GM12878 (cell line): ENCODE results near the gene UGT2A1.

Experiments used
- ATF3 ChIP-seq: IDR thresholded peaks from 2 replicates; pipeline ENCODE4 v1.6.1; 2011; ENCODE audit warnings: low read depth, mild to moderate bottlenecking, low read length, moderate library complexity, borderline replicate concordance; ENCODE audit errors: extremely low read depth
- JUND ChIP-seq: IDR thresholded peaks from 2 replicates; pipeline ENCODE4 v1.6.1; 2012; ENCODE audit warnings: low read depth, mild to moderate bottlenecking, low read length, improper control_type of control experiment, moderate library complexity
- MXI1 ChIP-seq: fragments of 150-350 bp; IDR thresholded peaks from 2 replicates; pipeline ENCODE4 v1.6.1; 2011; ENCODE audit warnings: low read depth, mild to moderate bottlenecking, inconsistent platforms, low read length, improper control_type of control experiment
- POLR2AphosphoS5 ChIP-seq: IDR thresholded peaks from 2 replicates; pipeline ENCODE4 v1.6.1; 2011; ENCODE audit warnings: mild to moderate bottlenecking, low read length, inconsistent platforms
- TAF1 ChIP-seq: IDR thresholded peaks from 2 replicates; pipeline ENCODE4 v1.6.1; 2011; ENCODE audit warnings: mild to moderate bottlenecking, low read depth, low read length, borderline replicate concordance
- WRNIP1 ChIP-seq: IDR thresholded peaks from 2 replicates; pipeline ENCODE4 v1.6.1; 2011; ENCODE audit warnings: low read depth, low read length, improper control_type of control experiment, borderline replicate concordance

GRCh38 chr4:69684804-69685203, 31.8 kb upstream of the UGT2A1 start:
- TF ChIP-seq MXI1: no peak
- TF ChIP-seq WRNIP1: no peak
- no peak for TF ChIP-seq POLR2AphosphoS5
- TF ChIP-seq ATF3: no peak
- TF ChIP-seq JUND: no peak
- no peak for TF ChIP-seq TAF1
